ENCODE measurements around the gene C2orf76. TPM values are rescaled to one million over a fixed set of nuclear protein-coding genes. Genes with fewer than 3 reads are reported as not detected.

C2orf76 gene
- total RNA-seq, 2 donors from 2014 or later = 6.5 to 10.9 TPM

- no peak overlapping the region for H3K27ac Mint-ChIP-seq
- H3K36me3 Mint-ChIP-seq = no peaks in the 10 kb centered on the region
- peaks cover 0 to 4% of the 10 kb centered on the region in 2 donors for H3K27me3 Mint-ChIP-seq
- no peak overlapping the region for H3K4me3 Mint-ChIP-seq
- H3K9me3 Mint-ChIP-seq = no peaks in the 10 kb centered on the region
- DNase-seq (ENCODE audit: low spot score) (no peak), ATAC-seq (no peak)
- H3K4me1 Mint-ChIP-seq (ENCODE audit: low read depth in 2 of 2) = peaks cover 0 to 3% of the 10 kb centered on the region in 2 donors
Measured at GRCh38 chr2:119266091-119266589, 100.5 kb downstream of the C2orf76 start.

- Mint-ChIP-seq H3K27me3 (peaks cover 0 to 4% of the 10 kb centered on the region in 2 donors), H3K36me3 (no peaks in the 10 kb centered on the region), H3K4me3 (no peak overlapping the region), H3K4me1 (ENCODE audit: low read depth in 2 of 2) (peaks cover 0 to 3% of the 10 kb centered on the region in 2 donors), H3K27ac (no peak overlapping the region), H3K9me3 (no peaks in the 10 kb centered on the region)
- ATAC-seq (no peak), DNase-seq (ENCODE audit: low spot score) (no peak)
Measured at GRCh38 chr2:119265693-119266066, 101.0 kb downstream of the C2orf76 start.

GRCh38 chr2:119264781-119265692 lies 101.6 kb downstream of the C2orf76 start:
- no peak overlapping the region for H3K27ac Mint-ChIP-seq
- ATAC-seq = peak; percentile 68 to 73
- H3K9me3 Mint-ChIP-seq = no peaks in the 10 kb centered on the region
- peaks cover 0 to 4% of the 10 kb centered on the region in 2 donors for H3K27me3 Mint-ChIP-seq
- no peak for DNase-seq (ENCODE audit: low spot score)
- no peak overlapping the region for H3K4me3 Mint-ChIP-seq
- no peaks in the 10 kb centered on the region for H3K36me3 Mint-ChIP-seq
- H3K4me1 Mint-ChIP-seq (ENCODE audit: low read depth in 2 of 2) = peaks cover 0 to 3% of the 10 kb centered on the region in 2 donors

- ATAC-seq (no peak), DNase-seq (ENCODE audit: low spot score) (no peak)
- H3K27ac Mint-ChIP-seq = no peak overlapping the region
- H3K4me1 Mint-ChIP-seq (ENCODE audit: low read depth in 2 of 2) = peaks cover 0 to 3% of the 10 kb centered on the region in 2 donors
- peaks cover 0 to 4% of the 10 kb centered on the region in 2 donors for H3K27me3 Mint-ChIP-seq
- no peaks in the 10 kb centered on the region for H3K9me3 Mint-ChIP-seq
- H3K4me3 Mint-ChIP-seq = no peak overlapping the region
- H3K36me3 Mint-ChIP-seq = no peaks in the 10 kb centered on the region
Measured at GRCh38 chr2:119263656-119264055, 103.0 kb downstream of the C2orf76 start.

GRCh38 chr2:119263025-119263424 lies 103.6 kb downstream of the C2orf76 start:
- Mint-ChIP-seq H3K4me3 (no peak overlapping the region), H3K27ac (no peak overlapping the region), H3K4me1 (ENCODE audit: low read depth in 2 of 2) (peaks cover 0 to 3% of the 10 kb centered on the region in 2 donors), H3K27me3 (peaks cover 0 to 4% of the 10 kb centered on the region in 2 donors), H3K9me3 (no peaks in the 10 kb centered on the region), H3K36me3 (no peaks in the 10 kb centered on the region)
- ATAC-seq (no peak), DNase-seq (ENCODE audit: low spot score) (no peak)

GRCh38 chr2:119261493-119262225 lies 105.0 kb downstream of the C2orf76 start:
- ATAC-seq (no peak), DNase-seq (ENCODE audit: low spot score) (no peak)
- Mint-ChIP-seq H3K4me1 (ENCODE audit: low read depth in 2 of 2) (no peaks in the 10 kb centered on the region), H3K9me3 (no peaks in the 10 kb centered on the region), H3K27ac (no peak overlapping the region), H3K27me3 (no peaks in the 10 kb centered on the region), H3K36me3 (no peaks in the 10 kb centered on the region), H3K4me3 (no peak overlapping the region)

- DNase-seq (ENCODE audit: low spot score) = no peak
- no peaks in the 10 kb centered on the region for H3K27me3 Mint-ChIP-seq
- H3K27ac Mint-ChIP-seq = no peak overlapping the region
- no peak for ATAC-seq
- H3K9me3 Mint-ChIP-seq = no peaks in the 10 kb centered on the region
- H3K4me1 Mint-ChIP-seq (ENCODE audit: low read depth in 2 of 2) = no peaks in the 10 kb centered on the region
- H3K4me3 Mint-ChIP-seq = no peak overlapping the region
- no peaks in the 10 kb centered on the region for H3K36me3 Mint-ChIP-seq
Measured at GRCh38 chr2:119260646-119261492, 105.8 kb downstream of the C2orf76 start.

- Mint-ChIP-seq H3K27me3 (no peaks in the 10 kb centered on the region), H3K4me1 (ENCODE audit: low read depth in 2 of 2) (no peaks in the 10 kb centered on the region), H3K4me3 (no peak overlapping the region), H3K36me3 (no peaks in the 10 kb centered on the region), H3K9me3 (no peaks in the 10 kb centered on the region), H3K27ac (no peak overlapping the region)
- DNase-seq (ENCODE audit: low spot score) (no peak), ATAC-seq (no peak)
Measured at GRCh38 chr2:119259296-119259860, 107.3 kb downstream of the C2orf76 start.

- ATAC-seq (no peak), DNase-seq (ENCODE audit: low spot score) (no peak)
- no peaks in the 10 kb centered on the region for H3K4me1 Mint-ChIP-seq (ENCODE audit: low read depth in 2 of 2)
- H3K36me3 Mint-ChIP-seq = no peaks in the 10 kb centered on the region
- no peak overlapping the region for H3K4me3 Mint-ChIP-seq
- no peak overlapping the region for H3K27ac Mint-ChIP-seq
- H3K9me3 Mint-ChIP-seq = no peaks in the 10 kb centered on the region
- no peaks in the 10 kb centered on the region for H3K27me3 Mint-ChIP-seq
Measured at GRCh38 chr2:119257198-119257597, 109.4 kb downstream of the C2orf76 start.

GRCh38 chr2:119256582-119256921 lies 110.1 kb downstream of the C2orf76 start:
- Mint-ChIP-seq H3K27ac (no peak overlapping the region), H3K9me3 (no peaks in the 10 kb centered on the region), H3K4me1 (ENCODE audit: low read depth in 2 of 2) (no peaks in the 10 kb centered on the region), H3K27me3 (no peaks in the 10 kb centered on the region), H3K36me3 (no peaks in the 10 kb centered on the region), H3K4me3 (no peak overlapping the region)
- DNase-seq (ENCODE audit: low spot score) (no peak), ATAC-seq (no peak)

GRCh38 chr2:119255760-119256581 lies 110.7 kb downstream of the C2orf76 start:
- Mint-ChIP-seq H3K27me3 (no peaks in the 10 kb centered on the region), H3K27ac (no peak overlapping the region), H3K9me3 (no peaks in the 10 kb centered on the region), H3K36me3 (no peaks in the 10 kb centered on the region), H3K4me3 (no peak overlapping the region), H3K4me1 (ENCODE audit: low read depth in 2 of 2) (no peaks in the 10 kb centered on the region)
- ATAC-seq (no peak), DNase-seq (ENCODE audit: low spot score) (no peak)

- ATAC-seq (no peak), DNase-seq (ENCODE audit: low spot score) (no peak)
- Mint-ChIP-seq H3K36me3 (no peaks in the 10 kb centered on the region), H3K9me3 (no peaks in the 10 kb centered on the region), H3K4me3 (no peak overlapping the region), H3K4me1 (ENCODE audit: low read depth in 2 of 2) (no peaks in the 10 kb centered on the region), H3K27ac (no peak overlapping the region), H3K27me3 (no peaks in the 10 kb centered on the region)
Measured at GRCh38 chr2:119254601-119255080, 112.0 kb downstream of the C2orf76 start.
